Panc1 (cell line): ENCODE measurements around the gene ABCG1. TPM values are rescaled to one million over a fixed set of nuclear protein-coding genes. Genes with fewer than 3 reads are reported as not detected.

Experiments
- ATAC-seq: fragments of 200-7000 bp; cut with Tn5 transposase; 2 replicates; pipeline ENCODE4 v1.9.1; 2020; ENCODE audit warnings: mild to moderate bottlenecking, moderate library complexity
- BruUV-seq: library from RNA; stranded (reverse); fragments of 400-500 nt; replicated peaks from 2 replicates; lab custom pipeline; 2021; lab: Mats Ljungman, UMichigan
- CTCF ChIA-PET: fragments of 300-600 bp; sonication (Branson Sonifier 250); formaldehyde crosslinking; loops from one replicate; lab custom pipeline; 2022; ENCODE audit warnings: antibody characterized with exemption; lab: Charles Lee
- POLR2A ChIA-PET: fragments of 300-600 bp; sonication (Branson Sonifier 250); formaldehyde crosslinking; loops from one replicate; lab custom pipeline; 2022; ENCODE audit warnings: antibody characterized with exemption; lab: Charles Lee
- DNase-seq: peaks from one replicate; pipeline ENCODE4 v3.0.0-alpha.2; 2010; ENCODE audit warnings: low read depth, low spot score
- H3K27ac ChIP-seq: 2 replicates; pipeline ENCODE4 v1.5.1; 2011; ENCODE audit warnings: mild to moderate bottlenecking, low read length, inconsistent platforms
- H3K27me3 ChIP-seq: fragments of 200-500 bp; sonication (Bioruptor generic); 2 replicates; pipeline ENCODE4 v1.6.0; 2014; ENCODE audit warnings: low read length, inconsistent platforms; ENCODE audit not compliant: control insufficient read depth, insufficient read depth
- H3K36me3 ChIP-seq: fragments of 200-500 bp; sonication (Bioruptor generic); 2 replicates; pipeline ENCODE4 v1.5.1; 2014; ENCODE audit warnings: inconsistent platforms, mild to moderate bottlenecking, low read length, moderate library complexity; ENCODE audit not compliant: control insufficient read depth, insufficient read depth
- H3K4me1 ChIP-seq: 2 replicates; pipeline ENCODE4 v1.5.1; 2011; ENCODE audit warnings: inconsistent platforms, mild to moderate bottlenecking, low read length, moderate library complexity; ENCODE audit not compliant: control insufficient read depth, insufficient read depth
- H3K4me3 ChIP-seq, 2 experiments: 2 replicates each; pipeline ENCODE4 v1.5.1; 2011 to 2012; ENCODE audit warnings: low read depth in 2 of 2, low read length in 2 of 2, mild to moderate bottlenecking in 2 of 2, inconsistent platforms in 1 of 2, moderate library complexity in 1 of 2
- H3K9me3 ChIP-seq: fragments of 200-500 bp; sonication (Bioruptor generic); 2 replicates; pipeline ENCODE4 v1.5.1; 2014; ENCODE audit warnings: low read depth, mild to moderate bottlenecking, inconsistent platforms, low read length, moderate library complexity; ENCODE audit not compliant: control insufficient read depth, insufficient read depth
- POLR2AphosphoS5 ChIP-seq: IDR thresholded peaks from 2 replicates; pipeline ENCODE4 v1.6.1; 2012; ENCODE audit warnings: mild to moderate bottlenecking, low read depth, low read length, moderate library complexity
- SIN3A ChIP-seq: IDR thresholded peaks from 2 replicates; pipeline ENCODE4 v1.6.1; 2012; ENCODE audit warnings: low read depth, mild to moderate bottlenecking, low read length, moderate library complexity, borderline replicate concordance; ENCODE audit not compliant: insufficient read depth
- TCF7L2 ChIP-seq: IDR thresholded peaks from 2 replicates; pipeline ENCODE4 v1.6.1; 2011; ENCODE audit warnings: mild to moderate bottlenecking, low read depth, low read length, inconsistent platforms
- in situ Hi-C: cut with HindIII; loops from 2 replicates; pipeline ENCODE4 v1.10.0; 2016; ENCODE audit warnings: low sequenced_read_pairs, low pct_unique_long_range_greater_than_20kb
- intact Hi-C: fragments of 100-400 bp; cut with micrococcal nuclease; formaldehyde crosslinking; loops from one replicate; pipeline ENCODE4 v1.10.0; 2022; ENCODE audit not compliant: unreplicated experiment
- total RNA-seq: library from RNA; stranded (reverse); gene quantifications from one replicate; pipeline ENCODE4 v1.2.1, GENCODE V29; 2021; ENCODE audit not compliant: unreplicated experiment
- TF ChIP-seq, protein P1 (sequence below): fragments of 450-650 bp; IDR thresholded peaks from 2 replicates; pipeline ENCODE4 v1.5.1; 2017; ENCODE audit warnings: mild to moderate bottlenecking
- TF ChIP-seq, protein P2 (sequence below), 2 experiments: IDR thresholded peaks; 2 replicates each; pipeline ENCODE4 v1.6.1; 2011 to 2012; ENCODE audit warnings: low read depth in 2 of 2, control low read depth in 1 of 2, low read length in 1 of 2, mild to moderate bottlenecking in 1 of 2, moderate library complexity in 1 of 2; ENCODE audit not compliant: insufficient read depth in 1 of 2

Gene ABCG1
- total RNA-seq, 1 experiment from 2014 or later = 0.80 TPM

DNA sequence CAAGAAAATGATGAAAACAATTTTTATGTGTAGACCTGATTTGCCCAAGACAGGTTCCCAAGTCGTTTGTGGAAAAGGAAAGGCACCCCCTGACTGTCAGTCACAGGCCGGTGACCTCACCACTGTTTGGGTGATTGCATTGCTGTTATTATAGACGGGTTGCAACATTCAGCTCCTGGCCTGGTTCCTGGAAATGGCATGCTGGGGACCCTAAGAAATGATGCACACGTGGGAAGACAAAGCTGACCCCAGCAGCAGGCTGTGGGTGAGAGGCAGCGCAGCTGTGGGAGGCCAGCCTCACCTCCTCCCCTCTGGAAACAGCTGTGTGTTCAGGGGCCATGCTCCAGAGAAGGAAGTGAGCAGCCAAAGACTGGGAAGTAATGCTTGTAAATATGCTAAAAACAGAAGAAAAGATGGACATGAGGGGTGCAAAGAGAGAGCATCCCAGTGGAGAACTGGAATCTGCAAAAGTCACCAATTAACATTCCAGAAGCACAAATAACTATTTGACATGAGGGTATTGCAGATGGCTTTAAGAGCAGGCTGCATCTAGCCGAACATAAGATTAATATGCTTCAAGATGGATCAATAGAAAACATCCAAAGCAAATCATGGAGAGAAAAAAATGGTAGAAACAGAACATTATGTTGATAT, 23.4 kb upstream of the ABCG1 start:
- ATAC-seq (no peak), DNase-seq (no peak)
- H3K36me3 ChIP-seq = no peaks in the 10 kb centered on the region
- in situ Hi-C loops = no loop called here
- H3K27ac ChIP-seq = no peak overlapping the region
- no TSS peak for BruUV-seq
- intact Hi-C loops = no loop called here
- no peaks in the 10 kb centered on the region for H3K27me3 ChIP-seq
- ChIA-PET POLR2A (no interaction called here), CTCF (no interaction called here)
- TF ChIP-seq, protein P1, sequence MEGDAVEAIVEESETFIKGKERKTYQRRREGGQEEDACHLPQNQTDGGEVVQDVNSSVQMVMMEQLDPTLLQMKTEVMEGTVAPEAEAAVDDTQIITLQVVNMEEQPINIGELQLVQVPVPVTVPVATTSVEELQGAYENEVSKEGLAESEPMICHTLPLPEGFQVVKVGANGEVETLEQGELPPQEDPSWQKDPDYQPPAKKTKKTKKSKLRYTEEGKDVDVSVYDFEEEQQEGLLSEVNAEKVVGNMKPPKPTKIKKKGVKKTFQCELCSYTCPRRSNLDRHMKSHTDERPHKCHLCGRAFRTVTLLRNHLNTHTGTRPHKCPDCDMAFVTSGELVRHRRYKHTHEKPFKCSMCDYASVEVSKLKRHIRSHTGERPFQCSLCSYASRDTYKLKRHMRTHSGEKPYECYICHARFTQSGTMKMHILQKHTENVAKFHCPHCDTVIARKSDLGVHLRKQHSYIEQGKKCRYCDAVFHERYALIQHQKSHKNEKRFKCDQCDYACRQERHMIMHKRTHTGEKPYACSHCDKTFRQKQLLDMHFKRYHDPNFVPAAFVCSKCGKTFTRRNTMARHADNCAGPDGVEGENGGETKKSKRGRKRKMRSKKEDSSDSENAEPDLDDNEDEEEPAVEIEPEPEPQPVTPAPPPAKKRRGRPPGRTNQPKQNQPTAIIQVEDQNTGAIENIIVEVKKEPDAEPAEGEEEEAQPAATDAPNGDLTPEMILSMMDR = no peak
- TF ChIP-seq TCF7L2 (no peak), SIN3A (no peak), POLR2AphosphoS5 (no peak)
- TF ChIP-seq, protein P2, sequence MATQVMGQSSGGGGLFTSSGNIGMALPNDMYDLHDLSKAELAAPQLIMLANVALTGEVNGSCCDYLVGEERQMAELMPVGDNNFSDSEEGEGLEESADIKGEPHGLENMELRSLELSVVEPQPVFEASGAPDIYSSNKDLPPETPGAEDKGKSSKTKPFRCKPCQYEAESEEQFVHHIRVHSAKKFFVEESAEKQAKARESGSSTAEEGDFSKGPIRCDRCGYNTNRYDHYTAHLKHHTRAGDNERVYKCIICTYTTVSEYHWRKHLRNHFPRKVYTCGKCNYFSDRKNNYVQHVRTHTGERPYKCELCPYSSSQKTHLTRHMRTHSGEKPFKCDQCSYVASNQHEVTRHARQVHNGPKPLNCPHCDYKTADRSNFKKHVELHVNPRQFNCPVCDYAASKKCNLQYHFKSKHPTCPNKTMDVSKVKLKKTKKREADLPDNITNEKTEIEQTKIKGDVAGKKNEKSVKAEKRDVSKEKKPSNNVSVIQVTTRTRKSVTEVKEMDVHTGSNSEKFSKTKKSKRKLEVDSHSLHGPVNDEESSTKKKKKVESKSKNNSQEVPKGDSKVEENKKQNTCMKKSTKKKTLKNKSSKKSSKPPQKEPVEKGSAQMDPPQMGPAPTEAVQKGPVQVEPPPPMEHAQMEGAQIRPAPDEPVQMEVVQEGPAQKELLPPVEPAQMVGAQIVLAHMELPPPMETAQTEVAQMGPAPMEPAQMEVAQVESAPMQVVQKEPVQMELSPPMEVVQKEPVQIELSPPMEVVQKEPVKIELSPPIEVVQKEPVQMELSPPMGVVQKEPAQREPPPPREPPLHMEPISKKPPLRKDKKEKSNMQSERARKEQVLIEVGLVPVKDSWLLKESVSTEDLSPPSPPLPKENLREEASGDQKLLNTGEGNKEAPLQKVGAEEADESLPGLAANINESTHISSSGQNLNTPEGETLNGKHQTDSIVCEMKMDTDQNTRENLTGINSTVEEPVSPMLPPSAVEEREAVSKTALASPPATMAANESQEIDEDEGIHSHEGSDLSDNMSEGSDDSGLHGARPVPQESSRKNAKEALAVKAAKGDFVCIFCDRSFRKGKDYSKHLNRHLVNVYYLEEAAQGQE (IDR thresholded peaks at IDR 0.05; ENCODE audit: insufficient read depth in 1 of 2, low read depth in 2 of 2, low read length in 1 of 2) = no peak
- no peaks in the 10 kb centered on the region for H3K9me3 ChIP-seq
- no peaks in the 10 kb centered on the region; the same call in 1 of the 2 replicates for H3K4me1 ChIP-seq
- no peak overlapping the region for H3K4me3 ChIP-seq

DNA sequence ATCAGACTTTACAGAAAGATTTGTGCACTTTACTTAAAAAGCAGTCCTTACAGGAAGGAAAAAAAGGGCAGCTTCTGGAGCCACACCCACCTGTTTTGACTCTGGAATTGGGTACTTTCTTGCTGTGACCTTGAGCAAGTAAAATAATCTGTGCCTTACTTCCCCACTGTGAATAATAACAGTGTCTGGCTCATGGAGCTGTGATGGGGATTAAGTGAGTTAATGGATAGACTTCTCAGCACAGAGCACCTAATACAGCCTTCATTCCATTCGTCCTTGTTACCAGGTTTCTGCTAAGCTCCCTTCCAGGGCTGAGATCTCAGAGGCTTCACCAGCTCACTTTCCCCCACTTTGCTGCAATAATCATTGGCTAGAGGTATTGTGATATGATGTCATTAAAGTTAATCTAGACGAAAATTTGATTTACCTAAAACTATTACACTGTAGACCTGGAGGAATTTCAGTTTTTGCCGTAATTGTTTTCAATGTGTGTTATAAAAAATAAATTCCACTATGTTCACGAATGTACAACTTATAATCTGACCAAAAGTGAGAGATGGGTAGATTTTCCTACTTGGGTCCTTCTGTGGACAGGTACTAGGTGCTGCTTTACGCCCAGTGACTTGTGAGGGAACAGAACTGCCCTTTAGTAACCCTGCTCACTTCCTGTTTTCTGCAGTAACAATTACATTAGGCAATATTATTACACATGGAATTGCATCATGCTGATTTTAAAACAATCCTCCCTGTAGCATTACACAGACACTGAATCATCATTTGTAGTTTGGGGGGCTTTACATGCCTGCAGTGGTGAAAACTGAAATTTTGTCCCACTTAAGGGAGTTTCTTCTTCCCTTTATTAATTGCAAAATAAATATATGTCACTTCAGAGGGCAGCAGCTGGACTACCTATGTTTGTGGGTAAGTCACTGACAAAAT, 19.7 kb upstream of the ABCG1 start:
- in situ Hi-C loops (no loop called here), intact Hi-C loops (no loop called here)
- Histone ChIP-seq H3K27ac (no peak overlapping the region), H3K4me1 (no peaks in the 10 kb centered on the region; the same call in 1 of the 2 replicates), H3K4me3 (no peak overlapping the region), H3K36me3 (no peaks in the 10 kb centered on the region), H3K9me3 (no peaks in the 10 kb centered on the region), H3K27me3 (peaks cover 2% of the 10 kb centered on the region; the same call in 1 of the 2 replicates)
- DNase-seq (no peak), ATAC-seq (no peak)
- ChIA-PET CTCF (interaction anchor here (1.0 kb wide), 1 partner anchor 182 kb away, joined by 3 read pairs; no protein-coding TSS in a partner anchor), POLR2A (no interaction called here)
- BruUV-seq = no TSS peak
- TF ChIP-seq TCF7L2 (no peak), POLR2AphosphoS5 (no peak), SIN3A (no peak)
- TF ChIP-seq, protein P1 = no peak
- TF ChIP-seq, protein P2 (IDR thresholded peaks at IDR 0.05; ENCODE audit: insufficient read depth in 1 of 2, low read depth in 2 of 2, low read length in 1 of 2) = no peak
